Embryonic facial prominence (tissue), 1 donor: ENCODE measurements around the gene ZNRF3.

Source experiments
- DNase-seq: peaks from one replicate; pipeline ENCODE4 v3.0.0-alpha.2; 2016; ENCODE audit errors: extremely low spot score

Gene ZNRF3

GRCh38 chr22:29006346-29006745, 123.0 kb downstream of the ZNRF3 start:
- no peak for DNase-seq

- DNase-seq: no peak
Observed at GRCh38 chr22:29009148-29009547, 125.8 kb downstream of the ZNRF3 start.

GRCh38 chr22:29011240-29012100, 128.1 kb downstream of the ZNRF3 start:
- DNase-seq: no peak

- DNase-seq: no peak
Observed at GRCh38 chr22:29012101-29012433, 128.7 kb downstream of the ZNRF3 start.

- no peak for DNase-seq
Observed at GRCh38 chr22:29012952-29013351, 129.6 kb downstream of the ZNRF3 start.

- no peak for DNase-seq
Observed at GRCh38 chr22:29014293-29014692, 130.9 kb downstream of the ZNRF3 start.

GRCh38 chr22:29014773-29015172, 131.4 kb downstream of the ZNRF3 start:
- no peak for DNase-seq

- no peak for DNase-seq
Observed at GRCh38 chr22:29016067-29016938, 132.9 kb downstream of the ZNRF3 start.

GRCh38 chr22:29018293-29019189, 135.2 kb downstream of the ZNRF3 start:
- no peak for DNase-seq

GRCh38 chr22:29022101-29022817, 138.9 kb downstream of the ZNRF3 start:
- no peak for DNase-seq

- DNase-seq: no peak
Observed at GRCh38 chr22:29023172-29023796, 139.9 kb downstream of the ZNRF3 start.

GRCh38 chr22:29026579-29026978, 143.2 kb downstream of the ZNRF3 start:
- DNase-seq: no peak

- no peak for DNase-seq
Observed at GRCh38 chr22:29028468-29028867, 145.1 kb downstream of the ZNRF3 start.

- no peak for DNase-seq
Observed at GRCh38 chr22:29029202-29030000, 146.0 kb downstream of the ZNRF3 start.

- DNase-seq: no peak
Observed at GRCh38 chr22:29030016-29030617, 146.7 kb downstream of the ZNRF3 start.

GRCh38 chr22:29030618-29031226, 147.3 kb downstream of the ZNRF3 start:
- DNase-seq: peak; percentile 23

GRCh38 chr22:29031227-29032011, 148.0 kb downstream of the ZNRF3 start:
- DNase-seq: no peak

- DNase-seq: no peak
Observed at GRCh38 chr22:29032014-29032475, 148.7 kb downstream of the ZNRF3 start.
